Keratinocyte (primary cell): Measurements from ENCODE around the gene GYS2. TPM values are rescaled to one million over a fixed set of nuclear protein-coding genes. Genes with fewer than 3 reads are reported as not detected.
"Not testable (repeated sequence)": the region's sequence is repeated elsewhere in the genome, so short reads cannot be mapped to it uniquely, and the experiment has no call there.

Experiments
- DNase-seq: peaks from one replicate; pipeline ENCODE4 v3.0.0-alpha.2; 2011; ENCODE audit warnings: low read depth, missing footprints, low spot score
- FAIRE-seq: peaks from 2 replicates; lab custom pipeline; 2011; peaks lifted over from hg19 to GRCh38; lab: Jason Lieb, UNC
- H2AFZ ChIP-seq: 2 replicates; pipeline ENCODE4 v1.6.0; 2012; ENCODE audit warnings: low read length, control low read depth, inconsistent platforms; ENCODE audit not compliant: control insufficient read depth
- H3K27ac ChIP-seq: 2 replicates; pipeline ENCODE4 v1.5.1; 2011; ENCODE audit warnings: low read length; ENCODE audit not compliant: control insufficient read depth, insufficient read depth
- H3K27me3 ChIP-seq: 3 replicates; pipeline ENCODE4 v1.6.0; 2011; ENCODE audit warnings: low read length; ENCODE audit not compliant: control insufficient read depth, insufficient read depth; ENCODE audit errors: extremely low read depth
- H3K36me3 ChIP-seq, 2 experiments: 2 replicates in 1 of 2; 3 replicates in 1 of 2; pipeline ENCODE4 v1.5.1; 2011; ENCODE audit warnings: low read length in 2 of 2, mild to moderate bottlenecking in 1 of 2; ENCODE audit not compliant: control insufficient read depth in 2 of 2, insufficient read depth in 2 of 2; ENCODE audit errors: extremely low read depth in 1 of 2
- H3K4me1 ChIP-seq: 3 replicates; pipeline ENCODE4 v1.5.1; 2011; ENCODE audit warnings: low read length; ENCODE audit not compliant: control insufficient read depth, insufficient read depth; ENCODE audit errors: extremely low read depth
- H3K4me2 ChIP-seq: 3 replicates; pipeline ENCODE4 v1.6.0; 2011; ENCODE audit warnings: low read depth, low read length; ENCODE audit not compliant: control insufficient read depth, insufficient read depth; ENCODE audit errors: extremely low read depth
- H3K4me3 ChIP-seq, 3 experiments: fragments of 200-600 bp in 1 of 3; sonication (generic) in 1 of 3; 2 replicates in 2 of 3; 3 replicates in 1 of 3; pipeline ENCODE4 v1.5.1; 2011 to 2016; ENCODE audit warnings: low read length in 3 of 3, mild to moderate bottlenecking in 3 of 3, control low read depth in 2 of 3, inconsistent platforms in 1 of 3, low read depth in 1 of 3, mixed read lengths in 1 of 3, mixed run types in 1 of 3, moderate library complexity in 1 of 3; ENCODE audit not compliant: control insufficient read depth in 2 of 3, insufficient read depth in 2 of 3; ENCODE audit errors: extremely low read depth in 1 of 3
- H3K79me2 ChIP-seq: 2 replicates; pipeline ENCODE4 v1.6.0; 2012; ENCODE audit warnings: low read length; ENCODE audit not compliant: control insufficient read depth, insufficient read depth
- H3K9ac ChIP-seq: 3 replicates; pipeline ENCODE4 v1.6.0; 2011; ENCODE audit warnings: low read length; ENCODE audit not compliant: control insufficient read depth, insufficient read depth; ENCODE audit errors: extremely low read depth
- H3K9me1 ChIP-seq: 3 replicates; pipeline ENCODE4 v1.6.0; 2011; ENCODE audit warnings: low read length; ENCODE audit not compliant: control insufficient read depth, insufficient read depth; ENCODE audit errors: extremely low read depth
- H3K9me3 ChIP-seq: 2 replicates; pipeline ENCODE4 v1.5.1; 2012; ENCODE audit warnings: low read depth, low read length; ENCODE audit not compliant: control insufficient read depth
- H4K20me1 ChIP-seq: 3 replicates; pipeline ENCODE4 v1.6.0; 2011; ENCODE audit warnings: low read length; ENCODE audit not compliant: control insufficient read depth, insufficient read depth; ENCODE audit errors: extremely low read depth
- EZH2 ChIP-seq: IDR thresholded peaks from one replicate; pipeline ENCODE4 v1.6.1; 2012; ENCODE audit warnings: inconsistent platforms, mild to moderate bottlenecking, low read length, moderate library complexity
- dilution Hi-C: fragments of 300-500 bp; cut with MboI; formaldehyde crosslinking; loops from one replicate; pipeline ENCODE4 v1.7.0; 2020; ENCODE audit warnings: low sequenced_read_pairs; ENCODE audit not compliant: extremely low pct_ligation_motif_present
- polyA plus RNA-seq, 5 experiments: library from polyadenylated mRNA; depleted of rRNA in 3 of 5; stranded (reverse) in 3 of 5; stranded (forward) in 1 of 5; unstranded in 1 of 5; fragments of >200 nt; gene quantifications; 1 replicate in 1 of 5; 2 replicates in 3 of 5; 3 replicates in 1 of 5; pipeline versions ENCODE4 v1.2.1 to v1.2.3, GENCODE V29; 2011 to 2012; ENCODE audit warnings: missing spikeins in 2 of 5, low read depth in 1 of 5, low replicate concordance in 1 of 5
- TF ChIP-seq, protein P1 (sequence below), 3 experiments: IDR thresholded peaks in 1 of 3; conservative IDR thresholded peaks in 1 of 3; optimal IDR thresholded peaks in 1 of 3; 2 replicates in 2 of 3; 3 replicates in 1 of 3; pipeline versions ENCODE3 to v1.5.1; 2011; ENCODE audit warnings: low read length in 3 of 3, mild to moderate bottlenecking in 3 of 3, moderate library complexity in 2 of 3, control low read depth in 1 of 3, inconsistent platforms in 1 of 3; ENCODE audit not compliant: insufficient read depth in 2 of 3; ENCODE audit errors: extremely low read depth in 1 of 3

The GYS2 gene
- polyA plus RNA-seq, 1 donor (not counting 4 experiments of a cell fraction or from before 2014, with no cell fraction given), result not detected

DNA sequence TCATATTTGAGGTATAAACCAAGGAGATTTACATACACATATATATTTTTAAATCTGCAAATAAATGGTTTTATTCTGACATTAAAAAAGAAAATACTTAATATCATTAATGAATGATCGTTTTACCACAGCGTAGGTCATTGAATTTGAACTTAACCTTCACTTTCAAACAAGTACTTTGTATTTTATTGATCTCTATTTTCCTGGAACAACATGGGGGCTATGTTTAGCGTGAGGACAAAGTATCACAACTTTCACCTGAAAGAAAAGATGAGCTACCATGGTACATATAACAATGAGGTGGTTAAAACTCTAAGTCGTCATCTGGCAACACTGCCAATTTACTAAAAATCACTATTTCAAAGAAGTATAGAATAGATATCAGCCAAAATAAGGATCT lies 6.0 kb downstream of the GYS2 start:
- dilution Hi-C loops, result no loop called here
- Histone ChIP-seq H4K20me1 (no peaks in the 10 kb centered on the region), H3K9ac (no peak overlapping the region), H2AFZ (no peak overlapping the region), H3K27ac (no peak overlapping the region), H3K9me1 (no peaks in the 10 kb centered on the region), H3K4me1 (no peaks in the 10 kb centered on the region), H3K4me3 (no peak overlapping the region), H3K79me2 (no peaks in the 10 kb centered on the region), H3K27me3 (no peaks in the 10 kb centered on the region), H3K36me3 (no peaks in the 10 kb centered on the region), H3K4me2 (no peak overlapping the region), H3K9me3 (no peaks in the 10 kb centered on the region)
- no peak for DNase-seq
- FAIRE-seq, result no peak
- no peak for TF ChIP-seq EZH2
- TF ChIP-seq, protein P1, sequence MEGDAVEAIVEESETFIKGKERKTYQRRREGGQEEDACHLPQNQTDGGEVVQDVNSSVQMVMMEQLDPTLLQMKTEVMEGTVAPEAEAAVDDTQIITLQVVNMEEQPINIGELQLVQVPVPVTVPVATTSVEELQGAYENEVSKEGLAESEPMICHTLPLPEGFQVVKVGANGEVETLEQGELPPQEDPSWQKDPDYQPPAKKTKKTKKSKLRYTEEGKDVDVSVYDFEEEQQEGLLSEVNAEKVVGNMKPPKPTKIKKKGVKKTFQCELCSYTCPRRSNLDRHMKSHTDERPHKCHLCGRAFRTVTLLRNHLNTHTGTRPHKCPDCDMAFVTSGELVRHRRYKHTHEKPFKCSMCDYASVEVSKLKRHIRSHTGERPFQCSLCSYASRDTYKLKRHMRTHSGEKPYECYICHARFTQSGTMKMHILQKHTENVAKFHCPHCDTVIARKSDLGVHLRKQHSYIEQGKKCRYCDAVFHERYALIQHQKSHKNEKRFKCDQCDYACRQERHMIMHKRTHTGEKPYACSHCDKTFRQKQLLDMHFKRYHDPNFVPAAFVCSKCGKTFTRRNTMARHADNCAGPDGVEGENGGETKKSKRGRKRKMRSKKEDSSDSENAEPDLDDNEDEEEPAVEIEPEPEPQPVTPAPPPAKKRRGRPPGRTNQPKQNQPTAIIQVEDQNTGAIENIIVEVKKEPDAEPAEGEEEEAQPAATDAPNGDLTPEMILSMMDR (optimal IDR thresholded peaks at IDR 0.05 in 1 of 3, IDR thresholded peaks at IDR 0.05 in 1 of 3, conservative IDR thresholded peaks at IDR 0.05 in 1 of 3; ENCODE audit: extremely low read depth in 1 of 3, insufficient read depth in 2 of 3, low read length in 3 of 3), result no peak

DNA sequence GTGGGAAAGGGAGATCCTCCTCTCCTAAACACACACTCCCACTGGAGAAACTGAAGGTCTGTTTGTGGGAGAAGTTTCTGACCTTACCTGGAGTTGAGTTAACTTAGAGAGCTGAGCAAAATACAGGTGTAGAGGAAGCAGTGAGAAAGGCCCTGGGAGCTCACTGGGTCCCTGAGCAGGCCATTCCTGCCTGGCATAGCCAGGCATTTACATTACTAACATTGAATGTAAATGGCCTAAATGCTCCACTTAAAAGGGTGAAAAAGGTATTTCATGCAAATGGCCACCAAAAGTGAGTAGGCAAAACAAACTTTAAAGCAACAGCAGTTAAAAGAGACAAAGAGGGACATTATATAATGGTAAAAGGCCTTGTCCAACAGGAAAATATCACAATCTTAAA lies 9.3 kb downstream of the GYS2 start:
- H3K4me1 ChIP-seq, dilution Hi-C loops, H3K9me3 ChIP-seq, H2AFZ ChIP-seq, H3K36me3 ChIP-seq, H3K9me1 ChIP-seq, H4K20me1 ChIP-seq, H3K27me3 ChIP-seq, DNase-seq, H3K27ac ChIP-seq, H3K4me2 ChIP-seq, H3K4me3 ChIP-seq, H3K9ac ChIP-seq, FAIRE-seq, H3K79me2 ChIP-seq: not testable (repeated sequence)

DNA sequence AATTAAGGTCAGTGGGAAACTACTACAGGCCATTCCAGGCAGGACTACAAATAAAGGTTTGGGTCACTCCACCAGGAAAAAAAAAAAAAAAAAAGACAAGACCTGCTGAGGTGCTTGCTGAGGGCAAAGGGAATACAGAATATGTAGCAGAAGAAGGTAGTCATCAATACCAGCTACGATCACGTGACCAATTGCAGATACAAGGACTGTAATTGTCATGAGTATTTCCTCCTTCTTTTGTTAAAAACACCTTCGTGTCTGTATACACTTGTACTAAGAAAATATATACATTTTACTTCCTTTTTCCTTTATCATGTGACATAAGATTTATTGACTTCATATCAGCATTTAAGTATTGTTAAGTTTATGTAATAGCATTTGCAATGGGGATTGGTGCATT lies 19.2 kb downstream of the GYS2 start:
- Histone ChIP-seq H4K20me1 (no peaks in the 10 kb centered on the region), H3K4me3 (no peak overlapping the region), H3K9ac (no peak overlapping the region), H3K36me3 (no peaks in the 10 kb centered on the region), H2AFZ (no peak overlapping the region), H3K79me2 (no peaks in the 10 kb centered on the region), H3K9me3 (no peaks in the 10 kb centered on the region), H3K4me2 (no peak overlapping the region), H3K27me3 (no peaks in the 10 kb centered on the region), H3K27ac (no peak overlapping the region), H3K9me1 (no peaks in the 10 kb centered on the region), H3K4me1 (no peaks in the 10 kb centered on the region)
- no peak for DNase-seq
- dilution Hi-C loops, result no loop called here
- no peak for TF ChIP-seq EZH2
- TF ChIP-seq, protein P1 (optimal IDR thresholded peaks at IDR 0.05 in 1 of 3, IDR thresholded peaks at IDR 0.05 in 1 of 3, conservative IDR thresholded peaks at IDR 0.05 in 1 of 3; ENCODE audit: extremely low read depth in 1 of 3, insufficient read depth in 2 of 3, low read length in 3 of 3), result no peak
- no peak for FAIRE-seq

DNA sequence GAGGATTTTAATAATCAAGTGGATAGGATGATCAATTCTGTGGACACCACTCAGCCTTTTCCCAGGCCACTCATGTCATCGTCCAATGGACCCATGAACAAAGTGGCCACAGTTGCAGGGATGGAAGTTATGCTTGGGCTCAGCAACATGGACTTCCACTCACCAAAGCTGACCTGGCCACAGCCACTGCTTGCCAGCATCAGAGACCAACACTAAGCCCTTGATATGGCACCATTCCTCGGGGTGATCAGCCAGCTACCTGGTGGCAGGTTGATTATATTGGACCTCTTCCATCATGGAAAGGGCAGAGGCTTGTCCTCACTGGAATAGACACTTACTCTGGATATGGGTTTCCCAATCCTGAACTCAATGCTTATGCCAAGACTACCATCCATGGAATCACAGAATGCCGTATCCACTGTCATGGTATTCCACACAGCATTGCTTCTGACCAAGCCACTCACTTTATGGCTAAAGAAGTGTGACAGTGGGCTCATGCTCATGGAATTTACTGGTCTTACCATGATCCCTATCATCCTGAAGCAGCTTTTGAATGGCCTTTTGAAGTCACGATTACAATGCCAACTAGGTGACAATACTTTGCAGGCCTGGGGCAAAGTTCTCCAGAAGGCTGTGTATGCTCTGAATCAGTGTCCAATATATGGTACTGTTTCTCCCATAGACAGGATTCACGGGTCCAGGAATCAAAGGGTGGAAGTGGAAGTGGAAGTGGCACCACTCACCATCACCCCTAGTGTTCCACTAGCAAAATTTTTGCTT lies 20.1 kb downstream of the GYS2 start:
- H3K4me1 ChIP-seq, H3K36me3 ChIP-seq, H3K9ac ChIP-seq, H3K4me2 ChIP-seq, H3K9me3 ChIP-seq, DNase-seq, FAIRE-seq, H3K27ac ChIP-seq, H3K9me1 ChIP-seq, H3K79me2 ChIP-seq, H3K4me3 ChIP-seq, dilution Hi-C loops, H2AFZ ChIP-seq, H3K27me3 ChIP-seq, H4K20me1 ChIP-seq: not testable (repeated sequence)
